NCI-H187 treated with DMSO at 0.1 percent for 48 hours (cell line): Measurements from ENCODE around the gene MAGEE1.

Source experiments
- DNase-seq: peaks from one replicate; lab custom pipeline; 2025; lab: John Stamatoyannopoulos, UW

MAGEE1 gene

GRCh38 chrX:76427560-76428242 lies at the start of gene MAGEE1:
TSS of gene MAGEE1 (plus strand) at chrX:76427710. CDS start at chrX:76427931, 221 bp downstream.
- DNase-seq = no peak

GRCh38 chrX:76398970-76399369 lies 28.5 kb upstream of the MAGEE1 start:
- DNase-seq = no peak

DNA sequence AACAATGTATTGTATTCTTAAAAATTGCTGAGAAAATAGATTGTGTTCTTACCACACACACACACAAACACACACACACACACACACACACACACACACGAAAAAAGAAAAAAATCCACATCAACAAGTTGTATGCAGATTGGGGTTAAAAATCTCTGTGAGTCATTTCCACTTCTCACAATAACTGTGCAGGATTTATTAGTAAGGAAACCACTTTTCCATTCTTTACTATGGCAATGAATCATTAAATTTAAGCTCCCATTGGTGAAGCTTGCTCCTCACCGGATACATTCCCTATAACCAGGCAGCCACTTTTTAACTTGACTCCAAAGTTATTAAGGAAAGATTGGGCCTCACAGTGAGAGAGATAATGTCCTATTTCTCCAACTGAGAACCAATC lies 19.7 kb upstream of the MAGEE1 start:
- no peak for DNase-seq

DNA sequence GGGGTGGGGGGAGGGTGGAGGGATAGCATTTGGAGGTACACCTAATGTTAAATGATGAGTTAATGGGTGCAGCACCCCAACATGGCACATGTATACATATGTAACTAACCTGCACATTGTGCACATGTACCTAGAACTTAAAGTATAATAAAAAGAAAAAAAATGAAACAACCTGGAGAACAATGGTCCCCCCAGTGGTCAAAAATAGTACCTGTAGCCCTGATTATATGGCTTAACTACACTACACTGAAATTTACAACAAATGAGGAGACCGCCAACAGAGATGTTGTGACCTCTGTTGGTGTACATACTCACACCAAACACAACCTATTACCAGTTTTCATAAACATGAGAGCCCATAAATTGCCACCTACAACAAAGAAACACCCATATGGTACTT lies 7.3 kb upstream of the MAGEE1 start:
- no peak for DNase-seq

DNA sequence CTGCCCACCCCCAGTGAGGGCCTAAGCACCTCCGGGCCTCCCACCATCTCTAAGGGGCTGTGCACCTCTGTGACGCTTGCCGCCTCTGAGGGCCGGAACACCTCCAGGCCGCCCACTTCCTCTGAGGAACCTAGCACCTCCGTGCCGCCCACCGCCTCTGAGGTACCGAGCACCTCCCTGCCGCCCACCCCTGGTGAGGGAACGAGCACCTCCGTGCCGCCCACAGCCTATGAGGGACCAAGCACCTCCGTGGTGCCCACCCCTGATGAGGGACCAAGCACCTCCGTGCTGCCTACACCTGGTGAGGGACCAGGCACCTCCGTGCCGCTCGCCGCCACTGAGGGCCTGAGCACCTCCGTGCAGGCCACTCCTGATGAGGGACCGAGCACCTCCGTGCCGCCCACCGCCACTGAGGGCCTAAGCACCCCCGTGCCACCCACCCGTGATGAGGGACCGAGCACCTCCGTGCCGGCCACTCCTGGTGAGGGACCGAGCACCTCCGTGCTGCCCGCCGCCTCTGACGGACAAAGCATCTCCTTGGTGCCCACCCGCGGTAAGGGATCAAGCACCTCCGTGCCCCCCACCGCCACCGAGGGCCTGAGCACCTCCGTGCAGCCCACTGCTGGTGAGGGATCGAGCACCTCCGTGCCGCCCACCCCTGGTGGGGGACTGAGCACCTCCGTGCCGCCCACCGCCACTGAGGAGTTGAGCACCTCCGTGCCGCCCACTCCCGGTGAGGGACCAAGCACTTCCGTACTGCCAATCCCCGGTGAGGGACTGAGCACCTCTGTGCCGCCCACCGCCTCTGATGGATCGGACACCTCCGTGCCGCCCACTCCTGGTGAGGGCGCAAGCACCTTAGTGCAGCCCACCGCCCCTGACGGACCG lies 977 bp downstream of the MAGEE1 start:
- no peak for DNase-seq

DNA sequence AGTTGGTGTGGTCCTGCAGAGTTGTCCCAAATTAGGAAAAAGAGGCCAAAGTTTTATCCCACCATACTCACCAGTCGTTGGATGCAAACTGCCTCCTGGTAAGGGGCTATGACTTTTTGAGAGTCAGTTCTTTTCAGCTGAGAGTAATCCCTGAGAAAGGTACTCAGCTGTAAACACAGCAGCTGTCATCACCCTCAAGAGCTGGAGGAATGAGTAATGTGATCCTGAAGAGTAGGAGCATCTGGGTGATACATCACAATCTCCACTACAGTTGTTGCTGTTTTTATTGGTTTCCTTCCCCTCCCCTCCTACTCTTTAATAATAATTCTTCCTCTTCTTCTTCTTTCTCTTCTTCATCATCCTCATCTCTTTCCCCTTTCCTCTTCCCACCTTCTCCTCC lies 5.7 kb downstream of the MAGEE1 start:
- no peak for DNase-seq

- no peak for DNase-seq
These were observed 6.7 kb downstream of the MAGEE1 start for GRCh38 chrX:76434103-76434741.

- DNase-seq = no peak
These were observed 11.7 kb downstream of the MAGEE1 start for GRCh38 chrX:76439188-76439587.

- DNase-seq = no peak
These were observed 26.4 kb downstream of the MAGEE1 start for GRCh38 chrX:76453737-76454406.

- no peak for DNase-seq
These were observed 27.0 kb downstream of the MAGEE1 start for GRCh38 chrX:76454456-76454927.

GRCh38 chrX:76477353-76477752 lies 49.8 kb downstream of the MAGEE1 start:
- DNase-seq = no peak
